COLO668 (cell line): ENCODE data around the gene CFAP20.
A peak's percentile ranks its signal among the peaks of the same experiment; 100 is the strongest.

Experiments used
- DNase-seq: peaks from one replicate; lab custom pipeline; 2025; ENCODE audit not compliant: unreplicated experiment; lab: John Stamatoyannopoulos, UW

CFAP20 gene

DNA sequence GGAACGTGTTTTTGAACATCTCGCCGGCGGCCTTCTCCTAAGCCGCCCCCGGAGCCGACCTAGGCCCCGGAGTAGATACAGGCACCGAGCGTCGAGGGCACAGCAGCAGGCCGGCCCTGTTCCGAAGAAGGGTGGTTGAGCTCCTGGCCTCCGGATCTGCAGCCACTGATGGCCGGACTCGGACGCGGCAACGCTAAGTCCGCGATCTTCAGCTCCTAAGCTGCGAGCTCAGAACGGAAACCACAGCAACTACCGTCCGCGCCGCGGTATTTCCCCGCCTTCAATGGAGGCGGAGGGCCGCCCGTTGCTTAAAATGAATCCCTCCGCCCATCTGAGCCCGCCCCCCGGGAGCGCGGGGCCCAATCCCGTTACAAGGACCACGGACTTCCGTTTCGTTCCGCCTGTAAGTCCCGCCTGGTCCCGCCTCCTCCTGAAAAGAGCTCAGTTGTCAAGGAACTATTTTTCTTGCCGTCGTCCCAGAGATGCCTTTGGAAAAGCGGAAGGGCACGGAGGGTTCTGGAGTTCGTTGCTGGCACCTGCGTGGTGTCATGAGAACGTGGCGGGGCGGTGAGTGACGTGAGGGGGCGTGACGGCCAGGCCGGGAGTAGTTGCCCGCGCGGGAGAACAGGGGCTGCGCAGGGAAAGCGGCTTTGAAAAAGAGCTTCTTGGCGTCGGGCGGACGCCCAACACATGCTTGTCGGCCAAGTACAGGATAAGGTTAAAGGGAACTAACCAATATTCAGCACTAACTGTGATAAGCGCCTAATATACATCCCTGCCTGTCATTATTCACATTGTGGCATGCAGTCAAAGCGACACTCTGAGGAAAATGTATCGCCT lies at the start of gene CFAP20:
Gene CFAP20, minus strand, starts transcription at position 285 of the 840 bp plus-strand sequence. Its CDS starts 266 bp downstream, at position 19.
- DNase-seq: peak; percentile 99

DNA sequence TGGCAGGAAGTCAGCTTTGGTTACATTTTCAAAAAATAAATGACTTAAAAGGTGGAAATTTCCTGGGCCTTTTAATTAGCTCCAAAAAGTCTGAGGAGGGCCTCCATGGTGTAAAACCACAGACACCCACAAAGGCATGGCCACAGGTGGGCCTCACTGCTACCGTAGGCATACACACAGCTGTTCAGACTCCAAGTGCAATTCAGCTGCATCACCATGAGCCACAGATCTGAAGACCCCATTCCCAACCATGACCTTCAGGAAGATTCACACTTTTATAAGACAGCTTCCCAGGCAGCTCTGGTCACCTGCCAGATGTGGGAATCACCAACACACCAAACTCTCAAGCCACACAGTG lies 48.2 kb upstream of the CFAP20 start:
- no peak for DNase-seq

DNA sequence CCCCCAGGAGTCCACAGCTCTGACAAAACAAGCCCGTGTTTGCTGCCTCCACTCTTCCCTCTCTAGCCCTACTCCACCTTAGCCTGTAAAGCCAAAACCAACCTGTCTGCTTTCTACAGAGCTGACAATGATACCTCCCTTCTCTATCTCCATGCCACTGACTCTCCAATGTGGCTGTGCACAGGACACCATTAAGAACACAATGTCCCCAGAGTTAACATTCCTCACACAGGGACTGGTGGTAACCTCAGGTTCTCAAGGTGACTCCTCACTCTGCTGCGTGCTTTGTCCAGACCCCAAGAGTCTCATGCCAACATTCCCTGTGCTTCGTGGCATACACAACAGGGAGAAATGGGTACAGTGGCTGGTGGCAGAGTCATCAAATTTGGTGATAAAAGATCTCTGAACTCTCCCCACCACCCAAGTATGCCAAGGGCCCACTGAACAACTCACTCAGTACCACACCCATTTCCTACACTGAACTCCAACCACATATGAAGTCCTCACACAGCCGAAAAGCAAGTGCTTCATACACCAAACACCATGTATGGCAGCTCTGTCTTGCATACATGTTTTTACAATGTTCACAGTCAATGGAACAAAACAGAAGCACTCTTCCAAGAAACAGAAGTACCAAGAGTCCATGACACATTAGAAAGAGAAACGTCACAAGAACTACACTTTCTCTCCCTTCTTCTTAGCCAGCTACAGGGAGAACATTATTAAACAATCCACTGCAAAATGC lies 47.6 kb upstream of the CFAP20 start:
- no peak for DNase-seq

DNA sequence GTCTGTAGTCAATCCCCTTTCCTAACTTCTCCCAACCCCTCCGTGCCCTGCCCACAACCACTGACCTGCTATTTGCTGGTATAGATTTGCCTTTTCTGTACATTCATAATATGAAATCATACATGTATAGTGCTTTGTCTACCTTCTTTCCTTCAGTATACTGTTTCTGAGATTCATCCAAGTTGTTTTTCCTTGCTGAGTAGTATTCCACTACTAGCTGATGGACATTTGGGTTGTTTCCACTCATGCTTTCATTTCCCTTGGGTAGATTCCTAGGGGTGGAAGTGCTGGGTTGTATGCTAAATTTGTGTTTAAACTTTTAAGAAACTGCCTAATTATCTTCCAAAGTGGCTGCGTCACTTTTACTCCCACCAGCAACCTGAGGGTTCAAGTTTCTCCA lies 41.0 kb upstream of the CFAP20 start:
- no peak for DNase-seq

DNA sequence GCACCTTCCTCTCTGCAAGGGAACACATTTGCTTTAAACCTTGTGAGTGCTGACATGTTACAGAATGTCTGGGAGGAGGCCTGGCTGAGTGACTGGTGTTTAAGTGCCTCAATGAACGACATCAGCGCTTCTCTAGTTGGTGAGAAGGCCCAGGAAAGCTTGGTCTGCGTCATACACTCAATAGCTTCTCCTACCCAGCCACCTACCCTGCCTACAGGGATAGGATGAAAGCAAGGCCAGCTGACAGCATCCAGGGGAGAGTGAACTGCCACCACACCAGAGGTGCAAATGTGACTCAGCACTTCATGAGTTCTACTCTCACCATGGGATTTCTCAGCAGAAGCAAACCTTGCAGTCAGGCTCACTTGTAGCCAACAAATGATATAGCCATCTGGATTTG lies 31.7 kb upstream of the CFAP20 start:
- no peak for DNase-seq

DNA sequence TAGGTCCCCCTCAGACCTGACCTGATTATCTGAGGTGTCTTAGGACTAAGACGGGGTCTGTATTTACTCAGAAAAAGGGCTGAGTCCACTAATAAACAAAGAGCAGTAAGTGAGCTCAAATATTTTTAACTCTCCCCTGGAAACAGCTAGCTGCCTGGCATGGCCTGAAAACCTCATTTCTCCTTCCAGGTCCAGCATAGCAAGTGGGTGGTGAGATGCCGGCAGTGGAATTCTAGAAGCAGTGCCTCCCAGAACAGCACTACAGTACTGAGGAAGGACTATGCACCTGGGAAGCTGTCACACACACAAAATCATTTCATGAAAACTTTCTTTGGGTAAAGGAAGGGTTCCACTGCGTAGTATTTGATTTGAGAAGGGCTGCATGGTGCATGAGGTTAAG lies 29.5 kb upstream of the CFAP20 start:
- no peak for DNase-seq

DNA sequence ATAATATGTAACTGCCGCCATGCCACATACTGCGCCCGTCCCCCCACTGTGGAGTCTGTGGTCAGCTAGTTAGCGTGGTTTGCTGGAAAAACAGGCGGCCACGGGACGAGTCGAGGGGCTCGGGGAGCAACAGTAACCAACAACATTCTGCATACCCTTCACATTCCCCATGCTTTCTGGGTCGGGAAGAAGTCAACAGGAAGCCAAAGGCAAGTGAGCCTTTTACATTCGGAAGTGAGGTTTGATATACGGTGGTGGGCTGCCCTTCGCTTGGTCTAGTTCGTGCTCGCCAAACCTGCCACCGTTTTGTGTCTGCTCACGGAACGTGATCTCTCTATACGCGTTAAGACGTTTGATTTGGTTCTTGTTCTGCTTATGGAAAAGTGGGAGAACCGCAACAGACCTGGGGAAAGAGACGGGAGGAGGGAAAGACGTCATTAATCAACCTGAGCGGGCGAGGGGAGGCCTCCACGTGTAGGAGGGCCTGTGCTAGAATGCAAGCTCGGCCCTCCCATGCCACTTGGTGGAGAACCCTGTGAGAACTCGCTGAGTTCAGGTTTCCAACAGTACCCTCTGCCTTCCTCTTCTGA lies 28.9 kb upstream of the CFAP20 start:
- DNase-seq: no peak

DNA sequence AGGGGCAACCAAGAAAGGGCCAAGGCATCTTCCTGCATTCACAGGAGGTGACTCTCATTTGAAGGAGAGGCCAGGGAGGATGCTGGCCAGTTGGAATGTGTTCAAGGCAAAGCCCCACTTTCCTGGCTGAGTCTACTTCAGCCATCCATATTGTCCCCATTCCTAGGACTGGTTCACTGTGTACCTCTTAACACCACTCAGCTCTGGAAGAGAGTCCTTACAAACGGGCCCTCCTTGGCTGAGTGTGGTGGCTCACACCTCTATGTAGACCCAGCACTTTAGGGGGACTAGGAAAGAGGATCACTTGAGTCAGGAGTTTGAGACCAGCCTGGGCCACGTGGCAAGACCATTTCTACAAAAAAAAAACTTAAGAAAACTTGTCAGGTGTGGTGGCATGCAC lies 28.1 kb upstream of the CFAP20 start:
- no peak for DNase-seq

DNA sequence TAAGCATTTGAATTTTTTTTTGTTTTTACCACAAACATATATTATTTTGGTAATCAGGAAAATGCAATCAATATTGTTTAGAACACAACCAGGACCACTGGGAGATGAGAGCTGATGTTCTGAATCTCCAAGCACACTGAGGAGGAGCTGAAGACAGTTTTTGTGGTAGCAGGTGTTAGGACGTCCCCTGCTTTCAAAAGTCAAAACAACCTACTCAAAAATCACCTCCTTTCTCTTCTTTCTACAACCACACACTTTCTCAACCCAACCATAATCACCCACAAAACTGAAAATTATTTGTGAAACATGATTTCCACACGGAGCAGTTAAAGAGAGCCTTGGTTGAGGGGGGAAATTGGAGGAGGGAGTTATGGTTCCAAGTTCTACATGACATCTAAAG lies 26.7 kb upstream of the CFAP20 start:
- DNase-seq: no peak

DNA sequence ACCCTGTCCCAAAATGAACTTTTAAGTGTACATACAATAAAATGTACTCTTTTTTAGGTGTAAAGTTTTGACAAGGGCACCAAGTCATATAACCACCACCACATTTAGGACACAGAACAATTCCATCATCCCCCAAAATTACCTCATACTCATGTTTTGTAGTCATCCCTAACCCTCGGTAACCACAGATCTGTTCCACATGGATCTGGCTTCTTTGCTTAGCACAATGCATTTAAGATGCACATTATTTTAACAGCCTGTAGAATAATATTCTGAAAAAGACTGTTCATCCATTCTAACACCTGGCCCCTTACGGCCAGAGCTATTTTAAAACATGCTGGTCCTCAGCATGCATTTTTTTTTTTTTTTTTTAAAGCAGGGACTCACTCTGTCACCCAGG lies 25.2 kb upstream of the CFAP20 start:
- DNase-seq: no peak

DNA sequence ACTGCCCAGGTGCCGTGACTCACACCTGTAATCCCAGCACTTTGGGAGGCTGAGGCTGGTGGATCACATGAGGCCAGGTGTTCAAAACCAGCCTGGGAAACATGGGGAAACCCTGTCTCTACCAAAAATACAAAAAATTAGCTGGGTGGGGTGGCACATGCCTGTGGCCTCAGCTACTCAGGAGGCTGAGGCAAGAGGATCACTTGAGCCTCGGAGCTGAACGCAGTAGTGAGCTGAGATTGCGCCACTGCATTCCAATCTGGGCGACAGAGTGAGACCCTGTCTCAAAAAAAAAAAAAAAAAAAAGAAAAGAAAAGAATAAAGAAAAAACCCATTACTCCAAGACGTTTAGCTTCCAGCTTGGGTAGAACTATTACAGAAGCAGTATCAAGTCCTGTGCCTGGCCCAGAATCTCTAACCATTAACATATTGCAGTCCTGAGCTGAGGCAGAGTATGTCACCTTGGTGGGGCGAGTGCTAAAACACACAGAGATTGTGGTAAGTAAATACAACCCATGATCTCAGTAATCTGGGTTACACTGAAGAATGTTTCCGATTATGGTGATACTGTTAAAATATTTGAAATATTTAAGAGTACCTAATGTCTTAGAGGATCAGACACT lies 23.2 kb upstream of the CFAP20 start:
- no peak for DNase-seq

DNA sequence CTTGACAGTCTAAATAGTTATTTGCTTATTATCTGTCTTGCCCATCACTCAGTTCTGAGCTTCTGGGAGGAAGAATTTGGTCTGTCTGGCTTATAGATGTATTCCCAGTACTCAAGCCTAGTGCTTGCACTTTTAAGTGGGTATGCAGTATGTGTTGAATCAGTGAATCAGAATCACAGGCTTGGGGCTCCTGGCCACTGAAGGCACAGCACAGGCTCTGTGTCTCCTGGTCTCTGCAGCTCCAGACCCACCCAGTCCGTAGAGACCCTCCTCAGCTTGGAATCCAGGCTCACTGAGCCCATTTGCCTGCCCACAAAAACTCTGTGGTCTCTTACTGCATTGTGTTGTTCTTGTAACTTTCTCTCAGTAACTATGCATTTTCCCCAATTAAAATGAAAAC lies 19.3 kb upstream of the CFAP20 start:
- no peak for DNase-seq

DNA sequence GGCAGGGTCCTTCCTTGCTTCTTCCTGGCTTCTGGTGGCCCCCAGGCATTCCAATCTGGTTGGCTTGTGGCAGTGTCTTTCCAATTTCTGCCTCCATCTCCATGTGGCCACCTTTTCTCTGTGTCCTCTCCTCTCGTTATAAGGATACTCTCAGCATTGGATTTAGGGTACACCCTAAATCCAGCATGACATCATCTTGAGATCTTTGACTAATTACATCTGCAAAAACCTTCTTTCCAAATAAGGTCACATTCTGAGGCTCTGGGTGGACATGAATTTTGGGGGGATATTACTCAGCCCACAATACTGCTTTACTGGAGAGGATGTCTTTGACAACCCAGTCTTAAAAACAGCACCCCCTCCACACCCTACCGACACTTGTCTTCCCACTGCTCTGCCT lies 18.9 kb upstream of the CFAP20 start:
- no peak for DNase-seq

DNA sequence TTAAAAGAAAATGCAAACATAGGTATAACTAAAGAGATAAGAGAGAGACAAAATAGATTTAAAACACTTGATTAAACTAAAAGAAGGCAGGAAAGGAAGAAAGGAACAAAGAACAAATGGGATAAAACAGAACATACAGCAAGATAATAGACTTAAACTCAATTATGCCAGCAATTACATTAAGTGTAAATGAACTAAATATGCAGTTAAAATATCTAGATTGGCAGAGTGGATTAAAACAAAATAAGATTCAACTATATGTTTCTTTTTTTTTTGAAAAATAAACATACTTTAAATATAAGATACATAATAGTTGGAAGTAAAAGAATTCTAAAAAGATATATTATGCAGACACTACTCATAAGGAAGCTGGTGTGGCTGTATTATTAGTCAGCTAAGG lies 9.7 kb upstream of the CFAP20 start:
- no peak for DNase-seq

DNA sequence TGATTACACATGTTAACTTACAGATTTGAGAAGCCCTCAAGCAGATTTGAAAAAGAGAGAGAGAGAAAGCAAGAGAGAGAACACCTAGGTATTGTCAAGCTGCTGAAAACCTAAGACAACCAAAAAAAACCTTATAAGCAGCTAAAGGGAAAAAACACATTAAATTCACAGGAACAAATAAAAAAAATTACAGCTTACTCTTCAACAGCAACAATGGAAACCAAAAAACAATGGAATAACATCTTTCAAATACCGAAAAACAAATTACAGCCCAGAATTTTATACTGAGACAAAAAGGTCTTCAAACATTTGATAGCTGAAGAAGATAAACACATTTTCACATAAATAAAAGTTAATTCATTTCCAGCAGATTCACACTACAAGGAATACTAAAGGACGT lies 8.4 kb upstream of the CFAP20 start:
- no peak for DNase-seq

DNA sequence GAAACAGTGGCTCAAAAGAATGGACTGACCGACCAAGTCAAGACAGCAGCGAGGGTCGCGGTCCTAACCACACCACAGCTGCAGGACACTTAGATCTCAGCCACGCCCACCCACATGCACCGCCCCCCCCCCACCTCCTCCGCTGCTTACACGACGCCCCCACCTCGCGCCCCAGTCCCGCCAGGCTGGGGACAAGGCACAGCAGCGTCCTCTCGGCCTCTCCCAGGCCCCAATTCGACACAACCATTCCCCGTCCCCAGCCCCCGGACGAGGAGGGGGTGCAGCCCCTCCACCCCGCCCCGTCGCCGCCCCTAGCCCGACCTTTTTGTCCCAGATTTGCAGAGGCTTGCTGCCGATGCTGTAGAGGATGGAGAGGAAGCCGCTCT lies 477 bp downstream of the CFAP20 start:
- peak; percentile 46 for DNase-seq

DNA sequence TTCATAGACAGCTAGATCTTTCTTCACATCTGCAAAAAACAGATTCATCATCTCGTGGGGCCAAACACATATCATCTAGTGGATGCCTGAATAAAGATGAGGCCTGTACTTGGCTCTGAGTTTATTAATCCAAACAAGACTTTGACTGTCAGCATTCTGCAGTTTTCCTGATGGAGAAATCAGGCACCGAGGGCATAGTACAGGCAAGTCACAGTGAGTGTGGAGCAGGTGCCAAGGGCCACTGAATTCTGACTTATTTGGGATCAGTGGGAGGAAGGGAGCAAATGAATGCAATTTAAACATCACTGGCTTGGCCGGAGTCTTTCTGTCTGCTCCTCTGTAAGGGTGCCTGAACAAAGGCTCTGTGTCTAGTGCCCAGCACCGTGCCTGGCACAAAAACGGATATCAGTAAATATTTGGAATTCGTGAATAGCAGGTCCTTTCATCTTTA lies 975 bp downstream of the CFAP20 start:
- no peak for DNase-seq

DNA sequence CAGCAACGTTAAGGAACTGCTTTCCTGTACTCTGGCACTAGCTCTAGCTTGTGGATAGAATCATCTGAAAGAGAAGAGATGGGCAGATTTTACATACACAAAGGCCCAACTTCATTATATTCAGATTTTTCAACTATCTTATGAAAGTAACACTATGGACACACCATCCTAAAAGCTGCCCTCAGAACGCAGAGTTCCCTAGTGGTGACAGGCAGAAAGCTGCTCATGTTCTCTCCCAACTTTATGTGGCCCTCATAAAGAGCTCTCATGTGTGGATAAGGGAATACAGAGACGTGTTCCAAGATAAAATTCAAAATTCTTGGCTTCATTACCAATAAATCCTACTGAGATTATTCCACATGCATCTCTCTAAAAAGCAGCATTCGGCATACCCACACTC lies 1.5 kb downstream of the CFAP20 start:
- no peak for DNase-seq

DNA sequence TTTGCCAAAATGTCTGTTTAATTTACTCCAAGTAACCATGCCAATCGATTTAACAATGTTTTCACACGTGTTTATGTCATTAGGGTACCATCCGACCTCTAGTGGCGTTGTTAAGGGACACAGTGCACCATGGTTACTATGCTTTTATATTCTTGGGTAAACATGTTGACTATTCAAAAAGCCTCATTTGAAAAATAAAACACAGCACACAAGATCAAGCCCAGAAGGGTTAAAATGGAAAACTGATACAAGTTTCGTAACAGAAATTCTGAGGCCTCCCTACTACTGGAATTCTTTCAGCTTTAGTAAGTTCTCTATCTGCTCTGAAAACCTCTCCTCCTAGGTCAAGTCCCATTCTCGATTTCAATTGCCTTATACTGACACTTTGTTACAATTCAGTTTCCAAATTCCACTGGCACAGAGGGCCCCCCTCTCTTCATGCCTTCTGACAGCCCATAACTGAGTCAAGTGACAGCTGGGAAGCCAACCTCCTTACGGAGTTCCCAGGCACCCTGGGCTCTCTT lies 2.1 kb downstream of the CFAP20 start:
- DNase-seq: peak; percentile 10

DNA sequence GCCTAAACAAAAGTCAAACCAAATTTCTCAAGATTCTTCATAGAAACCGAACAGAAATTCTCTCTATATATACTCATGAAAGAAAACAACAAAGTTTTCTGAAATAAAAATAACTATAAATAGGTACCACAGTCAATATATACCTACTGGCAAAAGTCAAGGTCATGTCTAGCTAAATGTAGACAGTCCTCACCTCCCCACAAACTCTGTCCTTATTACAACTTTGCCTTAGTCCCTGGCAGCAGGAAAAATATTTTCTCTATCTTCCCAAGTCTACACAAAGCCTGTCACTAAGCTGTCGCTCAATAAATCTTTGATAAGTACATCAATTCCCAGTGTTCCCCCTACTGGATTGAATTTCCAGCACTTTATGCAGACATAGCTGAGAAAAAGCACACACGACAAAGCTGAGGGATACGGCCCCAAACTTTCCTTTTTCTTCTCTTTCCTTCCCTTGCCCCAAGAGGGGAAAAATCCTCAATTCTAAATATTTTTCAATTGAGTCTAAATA lies 2.7 kb downstream of the CFAP20 start:
- DNase-seq: no peak

DNA sequence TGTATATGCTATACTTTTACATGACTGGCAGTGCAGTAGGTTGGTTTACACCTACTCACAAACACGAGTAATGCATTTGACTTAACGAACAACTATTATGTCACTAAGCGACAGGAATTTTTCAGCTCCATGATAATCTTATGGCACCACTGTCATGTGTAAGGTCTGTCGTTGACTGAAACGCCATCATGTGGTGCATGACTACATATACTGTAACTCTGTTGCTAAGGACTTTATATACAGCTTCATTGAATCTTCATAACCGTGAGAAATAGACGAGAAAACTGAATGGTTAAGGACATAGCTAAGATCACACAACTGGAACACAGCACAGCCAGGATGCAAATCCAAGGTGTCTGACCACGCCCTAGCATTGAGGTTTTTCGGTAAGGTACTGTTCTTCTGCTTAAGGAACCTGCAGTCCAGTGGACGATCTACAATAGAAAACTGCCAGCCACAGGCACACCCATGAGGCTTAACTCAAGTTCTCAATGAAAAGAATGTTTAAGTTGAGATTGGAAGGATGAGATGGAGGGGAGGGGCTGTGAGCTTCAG lies 3.3 kb downstream of the CFAP20 start:
- DNase-seq: no peak
